Activated CD8-positive, alpha-beta T cell treated with anti-CD3 and anti-CD28 coated beads for 36 hours (primary cell): ENCODE measurements around the gene ELP1. TPM values are rescaled to one million over a fixed set of nuclear protein-coding genes. Genes with fewer than 3 reads are reported as not detected.
A peak's percentile ranks its signal among the peaks of the same experiment; 100 is the strongest.

ENCODE experiments used
- ATAC-seq: fragments of 200-7000 bp; cut with Tn5 transposase; one replicate; pipeline ENCODE4 v1.10.0; 2021; ENCODE audit warnings: mild to moderate bottlenecking, moderate library complexity
- CTCF ChIA-PET: fragments of 350-600 bp; sonication (Branson Sonifier 250); formaldehyde crosslinking; loops from one replicate; lab custom pipeline; 2021; ENCODE audit warnings: antibody characterized with exemption; lab: Charles Lee
- POLR2A ChIA-PET: fragments of 350-600 bp; sonication (Branson Sonifier 250); formaldehyde crosslinking; loops from one replicate; lab custom pipeline; 2021; ENCODE audit warnings: antibody characterized with exemption; lab: Charles Lee
- DNase-seq: peaks from one replicate; pipeline ENCODE4 v3.0.0-alpha.2; 2020
- H3K27ac Mint-ChIP-seq: one replicate; pipeline ENCODE4 v1.8.0; 2021; ENCODE audit warnings: mild to moderate bottlenecking, mixed read lengths
- H3K27me3 Mint-ChIP-seq: one replicate; pipeline ENCODE4 v1.8.0; 2021; ENCODE audit warnings: mixed read lengths
- H3K36me3 Mint-ChIP-seq: one replicate; pipeline ENCODE4 v1.8.0; 2021; ENCODE audit warnings: low read depth, mixed read lengths
- H3K4me1 Mint-ChIP-seq: one replicate; pipeline ENCODE4 v1.8.0; 2021; ENCODE audit warnings: low read depth, mixed read lengths
- H3K4me3 Mint-ChIP-seq: one replicate; pipeline ENCODE4 v1.8.0; 2021; ENCODE audit warnings: mild to moderate bottlenecking, moderate library complexity, mixed read lengths
- H3K9me3 Mint-ChIP-seq: one replicate; pipeline ENCODE4 v1.8.0; 2021; ENCODE audit warnings: mixed read lengths
- CTCF ChIP-seq: fragments of 200-600 bp; IDR thresholded peaks from one replicate; pipeline ENCODE4 v1.8.0; 2022; ENCODE audit warnings: antibody characterized with exemption, mild to moderate bottlenecking
- intact Hi-C: fragments of 100-400 bp; cut with micrococcal nuclease; formaldehyde crosslinking; loops from one replicate; pipeline ENCODE4 v1.10.0; 2022
- total RNA-seq, 2 experiments: library from RNA; stranded (reverse); gene quantifications; one replicate each; pipeline ENCODE4 v1.2.3, GENCODE V29; 2021

ELP1 gene
- 10 to 100 TPM; 25.9 to 28.7 TPM for total RNA-seq

- H3K4me3 Mint-ChIP-seq = peak within 1 kb of the TSS; percentile 87
- H3K4me1 Mint-ChIP-seq = peaks cover 24% of the 10 kb centered on the region
- H3K36me3 Mint-ChIP-seq = peaks cover 6% of the 10 kb centered on the region
- peak within 1 kb of the TSS; percentile 96 for H3K27ac Mint-ChIP-seq
- DNase-seq (peak; percentile 94), ATAC-seq (peak; percentile 88)
- no peaks in the 10 kb centered on the region for H3K9me3 Mint-ChIP-seq
- no peak for TF ChIP-seq CTCF
- intact Hi-C loops = no loop called here
- POLR2A ChIA-PET = interaction anchor here (1.6 kb wide), 1 partner anchor 9 kb away, joined by 5 read pairs; no protein-coding TSS in a partner anchor
- CTCF ChIA-PET = interaction anchor here (0.9 kb wide), 1 partner anchor 48 kb away, joined by 3 read pairs; no protein-coding TSS in a partner anchor
- H3K27me3 Mint-ChIP-seq = no peaks in the 10 kb centered on the region
Measured at GRCh38 chr9:108933718-108934322, at the start of gene ELP1. Gene ELP1, minus strand, starts transcription at chr9:108934124. Its CDS starts 2,978 bp downstream, at chr9:108931146.

GRCh38 chr9:108980893-108981292 is 47.0 kb upstream of the ELP1 start:
- CTCF ChIA-PET = no interaction called here
- Mint-ChIP-seq H3K27ac (no peak overlapping the region), H3K4me3 (no peak overlapping the region), H3K9me3 (no peaks in the 10 kb centered on the region), H3K4me1 (no peaks in the 10 kb centered on the region), H3K36me3 (peaks cover 8% of the 10 kb centered on the region), H3K27me3 (no peaks in the 10 kb centered on the region)
- ATAC-seq (no peak), DNase-seq (no peak)
- no peak for TF ChIP-seq CTCF
- POLR2A ChIA-PET = no interaction called here
- intact Hi-C loops = no loop called here

GRCh38 chr9:108978205-108978604 is 44.3 kb upstream of the ELP1 start:
- Mint-ChIP-seq H3K27ac (no peak overlapping the region), H3K9me3 (no peaks in the 10 kb centered on the region), H3K27me3 (no peaks in the 10 kb centered on the region), H3K4me3 (no peak overlapping the region), H3K36me3 (peaks cover 8% of the 10 kb centered on the region), H3K4me1 (no peaks in the 10 kb centered on the region)
- intact Hi-C loops = no loop called here
- no peak for TF ChIP-seq CTCF
- ATAC-seq (no peak), DNase-seq (no peak)
- POLR2A ChIA-PET = interaction anchor here (0.6 kb wide), 1 partner anchor 79 kb away, joined by 3 read pairs; no protein-coding TSS in a partner anchor
- CTCF ChIA-PET = interaction anchor here (1.7 kb wide), 1 partner anchor 24 kb away, joined by 4 read pairs; no protein-coding TSS in a partner anchor

- Mint-ChIP-seq H3K4me1 (no peaks in the 10 kb centered on the region), H3K27ac (no peak overlapping the region), H3K4me3 (no peak overlapping the region), H3K9me3 (peaks cover 7% of the 10 kb centered on the region), H3K36me3 (peaks cover 18% of the 10 kb centered on the region), H3K27me3 (no peaks in the 10 kb centered on the region)
- no peak for DNase-seq
- TF ChIP-seq CTCF = no peak
- POLR2A ChIA-PET = no interaction called here
- ATAC-seq = no peak
- intact Hi-C loops = no loop called here
- CTCF ChIA-PET = no interaction called here
Measured at GRCh38 chr9:108973895-108974294, 40.0 kb upstream of the ELP1 start.

GRCh38 chr9:108972626-108973209 is 38.8 kb upstream of the ELP1 start:
- peaks cover 14% of the 10 kb centered on the region for H3K36me3 Mint-ChIP-seq
- ChIA-PET POLR2A (no interaction called here), CTCF (no interaction called here)
- TF ChIP-seq CTCF = no peak
- ATAC-seq (no peak), DNase-seq (no peak)
- H3K27ac Mint-ChIP-seq = no peak overlapping the region
- H3K9me3 Mint-ChIP-seq = peaks cover 7% of the 10 kb centered on the region
- H3K4me3 Mint-ChIP-seq = no peak overlapping the region
- H3K4me1 Mint-ChIP-seq = no peaks in the 10 kb centered on the region
- H3K27me3 Mint-ChIP-seq = no peaks in the 10 kb centered on the region
- intact Hi-C loops = no loop called here
